ENCODE measurements around the gene SYNE3.

DNA sequence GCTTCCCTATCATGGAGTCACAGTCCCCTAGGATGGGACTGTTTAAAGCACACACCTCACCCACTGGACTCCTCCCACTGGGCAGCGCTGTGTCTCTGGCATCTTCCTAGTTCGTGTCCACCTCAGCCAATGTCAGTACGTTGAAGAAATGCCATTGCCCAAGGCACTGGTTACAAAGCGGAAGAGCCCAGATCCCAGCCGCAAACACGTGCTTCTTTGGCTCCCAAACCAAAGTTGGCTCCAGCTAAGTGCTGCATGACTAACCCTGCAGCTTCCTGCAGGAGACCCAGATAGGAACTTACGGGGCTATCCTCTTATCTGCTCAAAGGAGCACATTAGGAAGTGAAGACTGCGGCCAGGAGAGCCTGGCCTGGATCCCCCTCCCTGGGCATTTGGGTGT is 9.3 kb downstream of the SYNE3 start:
- TF ChIP-seq POLR2AphosphoS5 (IDR thresholded peaks at IDR 0.05) = peak; percentile 37 to 70
- TF ChIP-seq POLR2A (IDR thresholded peaks at IDR 0.05; ENCODE audit: low read depth) = no peak
- TF ChIP-seq, protein P1, sequence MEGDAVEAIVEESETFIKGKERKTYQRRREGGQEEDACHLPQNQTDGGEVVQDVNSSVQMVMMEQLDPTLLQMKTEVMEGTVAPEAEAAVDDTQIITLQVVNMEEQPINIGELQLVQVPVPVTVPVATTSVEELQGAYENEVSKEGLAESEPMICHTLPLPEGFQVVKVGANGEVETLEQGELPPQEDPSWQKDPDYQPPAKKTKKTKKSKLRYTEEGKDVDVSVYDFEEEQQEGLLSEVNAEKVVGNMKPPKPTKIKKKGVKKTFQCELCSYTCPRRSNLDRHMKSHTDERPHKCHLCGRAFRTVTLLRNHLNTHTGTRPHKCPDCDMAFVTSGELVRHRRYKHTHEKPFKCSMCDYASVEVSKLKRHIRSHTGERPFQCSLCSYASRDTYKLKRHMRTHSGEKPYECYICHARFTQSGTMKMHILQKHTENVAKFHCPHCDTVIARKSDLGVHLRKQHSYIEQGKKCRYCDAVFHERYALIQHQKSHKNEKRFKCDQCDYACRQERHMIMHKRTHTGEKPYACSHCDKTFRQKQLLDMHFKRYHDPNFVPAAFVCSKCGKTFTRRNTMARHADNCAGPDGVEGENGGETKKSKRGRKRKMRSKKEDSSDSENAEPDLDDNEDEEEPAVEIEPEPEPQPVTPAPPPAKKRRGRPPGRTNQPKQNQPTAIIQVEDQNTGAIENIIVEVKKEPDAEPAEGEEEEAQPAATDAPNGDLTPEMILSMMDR (IDR thresholded peaks at IDR 0.05) = no peak
- TF ChIP-seq EP300 (IDR thresholded peaks at IDR 0.05) = no peak
